ENCODE data around the gene ZNF800.

DNA sequence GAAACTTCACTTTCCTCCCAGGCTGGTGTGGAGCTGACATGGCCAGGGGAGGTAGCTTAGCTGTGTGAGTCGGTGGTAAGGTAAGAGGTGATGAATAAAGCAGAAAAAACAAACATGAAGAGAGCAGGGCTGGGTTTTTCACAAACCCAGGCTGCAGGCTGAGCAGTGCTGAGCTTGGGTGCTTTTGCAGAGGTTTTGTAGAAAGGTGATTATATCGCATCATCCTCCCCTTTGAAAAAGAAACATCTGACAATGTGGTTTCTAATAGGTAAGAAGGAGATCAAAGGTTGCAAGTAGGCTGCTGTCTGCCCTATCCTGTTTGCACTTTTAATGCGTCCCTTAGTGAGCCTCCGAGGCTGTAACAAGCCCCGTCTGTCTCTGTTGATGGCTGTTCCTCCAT is 70.2 kb downstream of the ZNF800 start:
- TF ChIP-seq L3MBTL2 (conservative IDR thresholded peaks at IDR 0.05) (no peak), BHLHE40 (IDR thresholded peaks at IDR 0.05; ENCODE audit: borderline replicate concordance) (no peak)
